ENCODE measurements around the gene MYL5. TPM values are rescaled to one million over a fixed set of nuclear protein-coding genes. Genes with fewer than 3 reads are reported as not detected.

Gene MYL5
- total RNA-seq (2021) (11.7 and 13.0 TPM in 2 replicates), Bru-seq, nascent RNA (percentile 38 among the genes with signal in this experiment), BruChase-seq, experiment 1, labeled RNA remaining after a 2-hour chase (percentile 37 among the genes with signal in this experiment), BruChase-seq, experiment 2, labeled RNA remaining after a 6-hour chase (percentile 41 among the genes with signal in this experiment)
- long read RNA-seq, partial matches to known transcripts, result 1 of 7 reads
- long read RNA-seq, other reads (novel, unspliced or antisense), result 5 of 7 reads

- BruUV-seq (replicated peaks), result no TSS peak
- ChIA-PET POLR2A (ENCODE audit: low non-redundant PET) (interaction anchor here (0.6 kb wide), 1 partner anchor 14 kb away, joined by 3 read pairs; no protein-coding TSS in a partner anchor), CTCF (interaction anchor here (0.5 to 1.6 kb wide), 4 partner anchors 11 to 110 kb away, joined by 3 to 6 read pairs (median 4); no protein-coding TSS in a partner anchor)
- peak; percentile 97 for DNase-seq (ENCODE audit: low spot score)
- H3K4me1 ChIP-seq (ENCODE audit: insufficient read depth, low read length, poor library complexity, severe bottlenecking), result peaks cover 14% of the 10 kb centered on the region
- intact Hi-C loops (cut with micrococcal nuclease; ENCODE audit: unreplicated experiment), result no loop called here
- no peaks in the 10 kb centered on the region for H3K9me3 ChIP-seq (ENCODE audit: low read depth, low read length, poor library complexity, severe bottlenecking)
- peaks cover 22% of the 10 kb centered on the region for H3K36me3 ChIP-seq (ENCODE audit: insufficient read depth, low read length, poor library complexity, severe bottlenecking)
- H3K27me3 ChIP-seq (replicated peaks; ENCODE audit: insufficient read depth, low read depth, low read length, poor library complexity), result no peaks in the 10 kb centered on the region
- TF ChIP-seq CTCF (conservative IDR thresholded peaks at IDR 0.05; ENCODE audit: low read depth, low read length) (peak; percentile 97), EZH2 (IDR thresholded peaks at IDR 0.05; ENCODE audit: borderline replicate concordance, low read depth, low read length, poor library complexity, severe bottlenecking) (no peak)
- peak within 1 kb of the TSS; percentile 98 for H3K4me3 ChIP-seq (ENCODE audit: low read depth, low read length, poor library complexity, severe bottlenecking)
- H3K27ac ChIP-seq (ENCODE audit: low read depth, low read length, poor library complexity, severe bottlenecking), result peak within 1 kb of the TSS; percentile 98
Observed at GRCh38 chr4:674172-675035, at the start of gene MYL5, which contains the start of gene ATP5ME. Gene MYL5, plus strand, starts transcription at chr4:674542. Its CDS starts 3,485 bp downstream, at chr4:678027. Gene ATP5ME, minus strand, starts transcription at chr4:674276. Its CDS starts 29 bp downstream, at chr4:674247.

GRCh38 chr4:624705-625590 is 49.4 kb upstream of the MYL5 start, which contains the start of gene PDE6B:
Gene PDE6B, plus strand, starts transcription at chr4:625573. Its CDS starts 54 bp downstream, at chr4:625627.
- no peaks in the 10 kb centered on the region for H3K4me1 ChIP-seq (ENCODE audit: insufficient read depth, low read length, poor library complexity, severe bottlenecking)
- TF ChIP-seq EZH2 (IDR thresholded peaks at IDR 0.05; ENCODE audit: borderline replicate concordance, low read depth, low read length, poor library complexity, severe bottlenecking), result no peak
- ChIA-PET POLR2A (ENCODE audit: low non-redundant PET) (interaction anchor here (0.6 kb wide), 1 partner anchor 65 kb away, joined by 4 read pairs; no protein-coding TSS in a partner anchor), CTCF (no interaction called here)
- intact Hi-C loops (cut with micrococcal nuclease; ENCODE audit: unreplicated experiment), result no loop called here
- DNase-seq (ENCODE audit: low spot score), result peak; percentile 34
- no peak within 1 kb of the TSS for H3K27ac ChIP-seq (ENCODE audit: low read depth, low read length, poor library complexity, severe bottlenecking)
- no peaks in the 10 kb centered on the region for H3K27me3 ChIP-seq (replicated peaks; ENCODE audit: insufficient read depth, low read depth, low read length, poor library complexity)
- H3K36me3 ChIP-seq (ENCODE audit: insufficient read depth, low read length, poor library complexity, severe bottlenecking), result no peaks in the 10 kb centered on the region
- BruUV-seq (replicated peaks), result no TSS peak
- no peaks in the 10 kb centered on the region for H3K9me3 ChIP-seq (ENCODE audit: low read depth, low read length, poor library complexity, severe bottlenecking)
- no peak within 1 kb of the TSS for H3K4me3 ChIP-seq (ENCODE audit: low read depth, low read length, poor library complexity, severe bottlenecking)

- Histone ChIP-seq H3K4me3 (ENCODE audit: low read depth, low read length, poor library complexity, severe bottlenecking) (no peak overlapping the region), H3K4me1 (ENCODE audit: insufficient read depth, low read length, poor library complexity, severe bottlenecking) (no peaks in the 10 kb centered on the region), H3K27me3 (replicated peaks; ENCODE audit: insufficient read depth, low read depth, low read length, poor library complexity) (no peaks in the 10 kb centered on the region), H3K36me3 (ENCODE audit: insufficient read depth, low read length, poor library complexity, severe bottlenecking) (no peaks in the 10 kb centered on the region), H3K27ac (ENCODE audit: low read depth, low read length, poor library complexity, severe bottlenecking) (no peak overlapping the region), H3K9me3 (ENCODE audit: low read depth, low read length, poor library complexity, severe bottlenecking) (no peaks in the 10 kb centered on the region)
- CTCF ChIA-PET, result no interaction called here
- POLR2A ChIA-PET (ENCODE audit: low non-redundant PET), result no interaction called here
- BruUV-seq (replicated peaks), result no TSS peak
- intact Hi-C loops (cut with micrococcal nuclease; ENCODE audit: unreplicated experiment), result no loop called here
- DNase-seq (ENCODE audit: low spot score), result no peak
- TF ChIP-seq EZH2 (IDR thresholded peaks at IDR 0.05; ENCODE audit: borderline replicate concordance, low read depth, low read length, poor library complexity, severe bottlenecking), result no peak
- TF ChIP-seq CTCF (conservative IDR thresholded peaks at IDR 0.05; ENCODE audit: low read depth, low read length), result no peak
Observed at GRCh38 chr4:625631-626161, 48.6 kb upstream of the MYL5 start.

Data from A673 (cell line).